Coronary artery (tissue), 2 donors: Measurements from ENCODE around the gene GLDC.

ENCODE experiments used
- DNase-seq: peaks from one replicate; pipeline ENCODE4 v3.0.0-alpha.2; 2017; ENCODE audit warnings: low spot score
- H3K27ac ChIP-seq, 2 donors: fragments of 200-600 bp; sonication (generic); one replicate each; pipeline ENCODE4 v1.5.1; 2016 to 2019
- H3K4me3 ChIP-seq: fragments of 200-600 bp; sonication (generic); 2 replicates; pipeline ENCODE4 v1.5.1; 2016; ENCODE audit warnings: mild to moderate bottlenecking, moderate library complexity
- CTCF ChIP-seq: fragments of 200-600 bp; sonication (generic); IDR thresholded peaks from one replicate; pipeline ENCODE4 v1.5.1; 2019; ENCODE audit warnings: antibody characterized with exemption

The GLDC gene

DNA sequence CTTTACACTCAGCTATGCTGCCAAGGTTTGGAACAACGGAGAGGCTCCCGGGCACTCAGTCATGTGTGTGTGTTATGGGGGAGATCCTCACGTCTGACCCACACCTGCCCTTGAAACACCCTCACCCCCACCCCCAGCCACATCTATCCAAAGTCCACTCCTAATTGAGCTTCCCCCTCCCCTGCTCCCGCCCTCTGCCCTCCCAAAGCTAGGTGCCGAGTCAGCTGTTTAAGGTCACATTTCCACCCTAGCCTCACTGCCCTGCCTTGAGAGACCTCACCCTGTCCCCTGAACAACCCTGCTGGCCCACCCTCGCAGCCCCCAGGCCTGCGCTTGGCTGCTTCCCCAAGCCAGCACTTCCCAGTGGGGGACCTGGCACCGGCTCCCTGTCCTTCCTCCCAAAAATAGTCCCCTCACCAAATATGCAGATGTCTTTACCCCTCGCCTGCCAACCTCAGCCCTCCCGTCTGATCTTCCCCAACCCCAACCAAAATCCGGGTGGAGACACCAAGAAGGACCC lies 36.0 kb downstream of the GLDC start:
- Histone ChIP-seq H3K4me3 (no peak overlapping the region), H3K27ac (no peak overlapping the region)
- no peak for DNase-seq
- TF ChIP-seq CTCF, result no peak

DNA sequence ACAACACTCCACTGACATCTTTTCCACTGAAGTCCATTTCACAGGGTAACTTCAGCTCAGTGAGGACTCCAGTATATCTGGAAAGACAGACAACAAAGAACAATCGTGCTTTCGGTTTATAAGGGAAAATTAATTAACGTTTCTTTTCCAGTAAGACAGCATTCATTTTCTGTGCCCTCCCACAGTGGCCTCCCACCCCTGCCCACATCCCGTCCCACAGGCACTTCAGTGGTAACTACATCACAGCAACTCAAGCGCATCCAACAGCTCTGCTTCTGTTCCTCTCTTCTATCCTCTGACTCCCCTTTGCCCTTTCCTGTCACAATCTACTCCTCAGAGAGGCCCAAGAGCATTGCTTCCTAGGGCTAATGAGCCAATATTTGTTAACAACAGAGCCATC lies 40.3 kb downstream of the GLDC start:
- no peak for DNase-seq
- Histone ChIP-seq H3K4me3 (no peak overlapping the region), H3K27ac (no peak overlapping the region)
- no peak for TF ChIP-seq CTCF

DNA sequence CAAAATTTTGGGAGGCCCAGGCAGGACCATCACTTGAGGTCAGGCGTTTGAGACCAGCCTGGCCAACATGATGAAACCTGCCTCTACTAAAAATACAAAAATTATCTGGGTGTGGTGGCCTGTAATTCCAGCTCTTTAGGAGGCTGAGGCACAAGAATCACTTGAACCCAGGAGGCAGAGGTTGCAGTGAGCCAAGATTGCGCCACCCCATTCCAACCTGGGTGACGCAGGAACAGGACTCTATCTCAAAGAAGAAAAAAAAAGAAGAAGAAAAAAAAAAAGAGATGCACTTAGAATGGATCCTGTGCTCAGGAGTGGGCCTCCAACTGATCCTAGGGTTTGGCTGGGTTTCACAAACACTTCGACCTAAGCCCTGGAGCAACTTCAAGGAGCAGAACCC lies 45.1 kb downstream of the GLDC start:
- no peak for DNase-seq
- TF ChIP-seq CTCF, result no peak
- no peak overlapping the region for H3K4me3 ChIP-seq
- no peak overlapping the region for H3K27ac ChIP-seq

GRCh38 chr9:6600006-6600405 lies 45.5 kb downstream of the GLDC start:
- Histone ChIP-seq H3K27ac (no peak overlapping the region), H3K4me3 (no peak overlapping the region)
- TF ChIP-seq CTCF, result no peak
- no peak for DNase-seq

- Histone ChIP-seq H3K4me3 (no peak overlapping the region), H3K27ac (no peak overlapping the region)
- TF ChIP-seq CTCF, result no peak
- DNase-seq, result no peak
Observed at GRCh38 chr9:6598249-6598725, 47.2 kb downstream of the GLDC start.

DNA sequence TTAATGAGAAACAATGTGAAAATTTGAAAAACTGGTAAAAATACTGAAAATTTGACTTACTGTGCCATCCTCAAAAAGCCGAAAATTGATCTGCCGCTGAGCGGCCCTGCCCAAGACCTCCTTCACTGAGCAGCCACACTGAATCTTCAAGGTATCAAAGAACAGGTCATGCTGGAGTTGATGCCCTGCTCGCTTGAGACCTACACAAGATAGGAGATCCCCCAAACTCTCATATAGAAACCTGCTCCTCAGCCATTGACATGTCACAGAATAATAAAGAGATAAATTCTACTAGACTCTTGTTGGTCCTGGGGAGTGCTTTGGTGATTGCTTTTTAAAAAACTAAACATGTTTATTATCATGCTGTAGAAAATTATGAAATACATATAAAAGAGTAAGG lies 52.7 kb downstream of the GLDC start:
- no peak for TF ChIP-seq CTCF
- no peak overlapping the region for H3K4me3 ChIP-seq
- no peak overlapping the region for H3K27ac ChIP-seq
- DNase-seq, result no peak

DNA sequence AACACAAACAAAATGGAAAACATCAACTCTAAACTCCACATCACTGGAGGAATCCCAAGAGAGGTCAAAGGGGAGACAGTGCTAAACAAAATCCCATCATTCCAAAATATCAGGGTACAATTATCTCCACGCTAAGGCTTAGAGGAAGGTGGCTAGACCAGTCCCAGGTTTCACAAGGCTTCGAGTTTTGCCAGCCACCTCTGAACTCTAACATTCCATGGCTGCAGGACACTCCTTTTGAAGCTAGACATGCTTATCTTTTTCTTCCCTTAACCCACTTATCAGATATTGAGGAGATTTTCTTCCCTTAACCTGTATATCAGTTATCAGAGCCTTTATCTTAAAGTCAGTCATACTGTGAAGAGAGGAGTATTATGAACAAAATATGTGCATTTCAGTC lies 53.3 kb downstream of the GLDC start:
- Histone ChIP-seq H3K4me3 (no peak overlapping the region), H3K27ac (no peak overlapping the region)
- no peak for TF ChIP-seq CTCF
- DNase-seq, result no peak
